NCI-H1092 (cell line): ENCODE results near the gene GLRB.
"Not testable (repeated sequence)": the region's sequence is repeated elsewhere in the genome, so short reads cannot be mapped to it uniquely, and the experiment has no call there.

Experiments used
- DNase-seq: peaks from one replicate; lab custom pipeline; 2025; lab: John Stamatoyannopoulos, UW

The GLRB gene

DNA sequence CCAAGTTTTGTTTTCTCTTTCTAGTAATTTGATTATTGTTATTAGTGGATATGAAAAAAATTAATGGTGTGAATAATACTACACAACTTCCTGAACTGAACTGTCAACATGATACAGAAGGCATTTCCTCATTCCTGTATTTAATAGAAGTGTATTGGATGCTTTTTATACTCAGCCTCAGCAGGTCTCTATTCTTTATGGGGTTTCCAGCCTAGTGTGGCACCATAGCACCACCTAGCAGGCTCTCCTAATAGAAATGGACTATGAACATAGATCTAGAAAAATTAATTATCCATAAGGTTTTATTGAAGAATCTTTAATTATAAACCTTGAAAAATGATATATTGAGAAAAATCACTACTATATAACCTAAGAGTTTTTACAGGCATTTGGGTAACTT, 52.4 kb downstream of the GLRB start:
- no peak for DNase-seq

DNA sequence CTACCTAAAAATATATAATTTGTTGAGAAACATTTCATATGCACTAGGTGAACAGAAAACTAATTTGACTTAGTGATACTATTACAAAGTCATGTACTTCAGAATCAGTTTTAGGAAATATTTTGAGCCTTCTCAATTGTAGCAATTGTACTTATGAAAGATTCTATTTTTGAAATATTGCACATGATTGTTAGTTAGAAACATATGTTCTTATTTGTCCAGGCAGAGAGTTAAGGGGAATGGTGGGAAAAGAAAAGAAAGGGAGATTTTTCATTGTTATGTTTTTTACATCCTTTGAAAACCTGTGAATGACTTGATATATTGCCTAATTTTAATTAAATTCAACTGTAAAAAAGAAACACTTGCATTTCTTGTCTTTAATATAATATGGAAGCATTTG, 66.0 kb downstream of the GLRB start:
- no peak for DNase-seq

DNA sequence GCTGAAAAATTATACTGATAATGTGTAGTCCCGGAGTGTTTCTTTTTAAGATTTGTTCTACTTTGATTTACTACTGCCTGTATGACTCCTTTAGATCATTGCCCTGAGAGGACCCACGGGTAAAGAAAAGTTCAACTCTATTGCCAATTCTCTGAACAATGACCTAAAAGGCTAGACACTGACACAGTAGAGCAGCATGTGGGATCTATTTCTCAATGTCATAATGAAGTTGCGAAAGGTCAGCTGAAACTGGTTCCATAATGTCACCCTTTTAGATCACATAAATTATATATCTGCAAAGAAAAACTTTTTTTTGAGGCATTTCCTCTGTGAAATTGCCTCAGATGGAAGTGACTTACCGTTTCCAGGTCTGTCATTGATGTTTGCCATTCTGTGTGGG, 67.4 kb downstream of the GLRB start:
- DNase-seq: no peak

DNA sequence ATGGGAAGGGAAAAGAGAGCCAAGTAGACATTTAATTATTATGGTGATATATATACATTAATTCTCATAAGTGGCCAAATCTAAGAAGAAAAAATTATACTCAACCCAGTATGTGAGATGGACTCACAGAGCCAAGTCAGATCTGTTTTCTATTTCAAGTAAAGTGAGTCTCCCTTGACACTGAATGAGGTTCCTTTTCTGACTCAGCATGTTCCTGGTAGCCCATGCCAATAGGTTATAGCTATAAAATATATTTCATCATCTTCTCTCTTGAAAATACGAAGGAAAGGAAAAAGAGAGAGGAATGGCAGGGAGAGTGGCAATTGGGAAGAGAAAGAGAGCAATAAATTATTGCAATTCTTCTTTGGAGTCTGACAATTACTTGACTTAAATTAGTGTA, 75.8 kb downstream of the GLRB start:
- DNase-seq: no peak

DNA sequence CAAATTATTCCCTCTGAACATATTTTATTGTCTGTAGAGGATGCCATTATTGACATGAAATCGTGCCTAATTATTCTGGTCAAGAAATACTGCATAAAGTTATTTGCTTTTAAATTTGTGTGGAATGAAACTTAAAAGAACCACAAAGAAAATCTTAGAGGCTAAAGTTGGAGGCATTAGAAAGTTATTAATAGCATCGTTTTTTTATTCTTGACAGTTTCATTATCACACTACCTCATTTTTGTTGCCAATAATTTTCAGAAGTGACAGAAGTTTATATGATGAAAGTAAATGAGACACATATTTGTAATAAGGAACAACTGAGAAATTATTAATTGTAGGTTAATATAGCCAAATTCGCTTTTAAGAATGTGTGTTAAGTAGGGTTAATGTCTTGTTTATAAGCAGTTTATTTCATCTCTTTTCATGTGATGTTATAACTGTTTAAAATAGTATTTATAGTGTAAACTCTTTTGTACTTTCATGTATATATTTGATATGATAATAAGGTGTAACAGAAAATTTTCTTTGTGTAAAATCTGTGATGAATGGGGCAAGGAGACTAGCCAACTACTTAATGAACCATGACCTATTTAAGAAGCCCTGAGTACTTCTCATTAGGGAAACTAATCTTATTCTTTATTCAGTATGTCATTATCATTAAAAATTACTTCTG, 90.1 kb downstream of the GLRB start:
- DNase-seq: no peak

DNA sequence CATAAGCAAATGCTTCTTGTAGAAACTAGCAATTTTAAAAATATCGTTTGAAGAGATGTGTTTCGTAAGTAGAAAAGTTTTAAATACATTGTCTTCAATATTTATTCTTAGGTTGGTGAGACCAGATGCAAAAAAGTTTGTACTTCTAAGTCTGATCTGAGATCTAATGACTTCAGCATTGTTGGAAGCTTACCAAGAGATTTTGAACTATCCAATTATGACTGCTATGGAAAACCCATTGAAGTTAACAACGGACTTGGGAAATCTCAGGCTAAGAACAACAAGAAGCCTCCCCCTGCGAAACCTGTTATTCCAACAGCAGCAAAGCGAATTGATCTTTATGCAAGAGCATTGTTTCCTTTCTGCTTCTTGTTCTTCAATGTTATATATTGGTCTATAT, 94.4 kb downstream of the GLRB start:
- DNase-seq: no peak

DNA sequence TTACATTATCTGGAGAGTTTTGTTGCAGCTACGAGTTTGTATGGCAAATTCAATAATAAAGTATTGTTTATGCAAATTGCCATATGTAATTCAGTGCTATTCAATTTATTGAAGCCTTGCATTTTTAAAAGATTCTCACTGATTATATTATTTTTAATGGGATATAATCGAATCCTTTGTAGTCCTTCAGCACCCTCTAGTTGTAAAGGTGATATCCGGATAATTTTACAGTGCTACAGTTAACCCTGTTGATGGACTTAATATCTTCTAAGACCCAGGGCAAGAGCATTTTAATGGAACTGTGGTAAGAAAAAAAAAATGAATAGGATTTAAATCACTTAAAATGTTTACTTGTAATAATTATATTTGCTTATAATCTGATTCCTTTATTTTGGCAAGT, 96.1 kb downstream of the GLRB start:
- DNase-seq: no peak

DNA sequence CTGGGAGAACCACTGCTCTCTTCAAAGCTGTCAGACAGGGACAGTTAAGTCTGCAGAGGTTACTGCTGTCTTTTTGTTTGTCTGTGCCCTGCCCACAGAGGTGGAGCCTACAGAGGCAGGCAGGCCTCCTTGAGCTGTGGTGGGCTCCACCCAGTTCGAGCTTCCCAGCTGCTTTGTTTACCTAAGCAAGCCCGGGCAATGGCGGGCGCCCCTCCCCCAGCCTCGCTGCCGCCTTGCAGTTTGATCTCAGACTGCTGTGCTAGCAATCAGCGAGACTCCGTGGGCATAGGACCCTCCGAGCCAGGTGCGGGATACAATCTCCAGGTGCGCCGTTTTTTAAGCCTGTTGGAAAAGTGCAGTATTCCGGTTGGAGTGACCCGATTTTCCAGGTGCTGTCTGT, 104.3 kb downstream of the GLRB start:
- DNase-seq: not testable (repeated sequence)

DNA sequence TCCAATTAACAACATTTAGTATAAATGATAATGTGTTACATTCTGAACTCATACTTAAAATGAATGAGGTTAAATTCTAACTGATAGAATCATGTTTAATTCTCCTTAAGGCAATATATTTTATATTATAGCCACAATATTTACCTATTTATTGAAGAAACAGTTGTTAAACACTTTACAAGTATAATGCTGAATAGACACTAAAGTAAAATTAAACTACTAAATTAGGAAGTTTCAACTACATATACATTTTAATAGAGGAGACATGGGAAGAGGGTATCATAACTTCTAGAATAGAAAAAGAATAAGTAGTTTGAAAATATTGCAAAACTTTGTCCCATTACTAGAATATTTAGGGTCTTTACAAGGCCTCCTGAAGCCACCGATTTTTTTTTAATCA, 108.3 kb downstream of the GLRB start:
- no peak for DNase-seq

DNA sequence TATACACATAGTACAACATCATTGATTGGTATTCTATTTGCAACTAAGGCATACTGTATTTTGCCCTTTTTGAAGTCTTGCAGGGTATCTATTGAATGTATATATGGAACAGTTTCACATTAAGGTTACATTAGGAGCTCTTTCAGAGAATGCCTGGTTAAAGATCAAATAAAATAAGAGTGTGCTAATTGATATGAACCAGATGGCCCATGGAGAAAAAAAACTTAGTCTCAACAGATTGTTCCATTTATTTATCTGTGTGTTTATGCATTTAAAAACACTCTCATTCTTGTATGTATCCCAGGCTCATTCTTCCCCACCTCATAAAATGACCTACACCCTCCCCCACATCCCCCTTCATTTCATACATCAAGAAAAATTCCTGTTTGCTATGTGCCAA, 109.4 kb downstream of the GLRB start:
- DNase-seq: no peak

DNA sequence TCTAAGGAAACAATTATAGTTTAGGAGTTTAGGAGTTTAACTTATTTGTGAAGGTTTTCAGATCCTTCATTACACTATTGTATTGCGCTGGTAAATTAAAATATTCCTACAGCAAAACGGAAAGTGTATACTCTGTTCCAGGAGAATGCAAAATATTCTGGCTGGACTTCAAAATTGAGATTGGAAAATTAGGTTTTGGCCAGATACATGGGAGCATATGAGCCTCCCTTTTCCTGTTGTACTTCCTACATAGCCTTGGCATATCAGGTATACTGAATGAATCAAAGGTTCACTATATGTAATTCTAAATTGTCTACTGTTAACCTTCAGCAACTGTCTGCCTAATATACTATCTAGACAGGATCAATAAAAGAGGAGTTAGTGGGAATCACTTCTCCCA, 119.4 kb downstream of the GLRB start:
- DNase-seq: no peak

DNA sequence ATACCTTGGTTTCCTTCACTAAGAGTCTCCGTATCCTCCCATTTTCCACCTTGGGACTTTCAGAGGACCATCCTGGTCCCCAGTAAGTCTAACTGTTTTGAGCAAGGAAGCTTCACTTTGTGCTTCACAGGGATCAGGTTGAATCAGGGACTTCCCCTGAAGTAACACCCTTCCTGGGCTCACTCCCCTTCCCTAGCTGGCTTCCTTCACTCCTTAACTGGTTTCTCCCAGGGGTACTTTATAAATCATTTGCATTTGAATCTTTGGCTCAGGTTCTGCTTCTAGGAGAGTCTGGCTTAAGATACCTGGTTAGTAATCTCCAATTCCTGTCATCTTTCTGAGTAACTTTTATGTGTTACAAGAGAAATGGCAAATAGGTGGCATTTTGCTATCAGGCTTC, 120.1 kb downstream of the GLRB start:
- no peak for DNase-seq

DNA sequence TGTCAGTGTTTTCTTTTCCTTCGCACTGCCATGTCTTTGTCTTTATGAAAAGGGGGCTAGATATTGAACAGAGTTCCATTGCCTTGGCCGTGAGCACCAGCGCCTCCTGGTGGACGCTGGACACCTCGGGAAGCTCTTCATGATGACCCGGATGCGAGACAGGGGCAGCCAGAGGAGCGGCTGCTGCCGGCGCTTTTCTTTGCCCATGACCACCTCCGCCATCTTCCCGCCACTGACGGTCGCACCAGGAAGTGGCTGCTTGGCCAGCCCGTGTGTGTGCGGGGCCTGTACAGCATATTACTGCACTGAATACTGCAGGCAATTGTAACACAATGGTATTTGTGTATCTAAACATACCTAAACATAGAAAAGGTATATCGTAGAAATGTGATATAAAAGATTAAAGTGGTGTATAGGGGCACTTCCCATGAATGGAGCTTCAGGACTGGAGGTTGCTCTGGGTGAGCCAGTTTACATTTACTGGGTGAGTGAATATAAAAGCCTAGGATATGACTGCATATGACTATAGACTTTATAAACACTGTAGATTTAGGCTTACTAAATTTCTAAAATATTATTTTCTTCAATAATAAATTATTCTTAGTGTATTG, 128.8 kb downstream of the GLRB start:
- DNase-seq: no peak

DNA sequence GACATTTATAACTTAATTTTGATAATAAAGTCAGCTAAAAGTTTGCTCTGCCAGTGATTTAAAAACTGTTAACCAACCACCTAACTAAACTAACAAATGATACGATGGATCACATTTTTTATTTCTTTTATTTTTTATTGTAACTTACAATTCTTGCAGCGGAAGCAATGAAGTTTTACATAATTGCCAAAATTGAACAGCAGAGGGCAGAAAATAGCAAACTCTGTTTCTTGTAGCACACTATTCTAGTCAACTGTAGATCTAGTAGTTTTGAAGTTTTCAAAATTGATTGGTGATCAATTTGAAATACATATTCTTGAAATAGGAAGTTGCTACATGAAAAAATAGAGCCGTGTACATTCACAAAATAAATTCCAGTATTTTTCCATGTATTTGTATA, 141.8 kb downstream of the GLRB start:
- DNase-seq: peak; percentile 5

DNA sequence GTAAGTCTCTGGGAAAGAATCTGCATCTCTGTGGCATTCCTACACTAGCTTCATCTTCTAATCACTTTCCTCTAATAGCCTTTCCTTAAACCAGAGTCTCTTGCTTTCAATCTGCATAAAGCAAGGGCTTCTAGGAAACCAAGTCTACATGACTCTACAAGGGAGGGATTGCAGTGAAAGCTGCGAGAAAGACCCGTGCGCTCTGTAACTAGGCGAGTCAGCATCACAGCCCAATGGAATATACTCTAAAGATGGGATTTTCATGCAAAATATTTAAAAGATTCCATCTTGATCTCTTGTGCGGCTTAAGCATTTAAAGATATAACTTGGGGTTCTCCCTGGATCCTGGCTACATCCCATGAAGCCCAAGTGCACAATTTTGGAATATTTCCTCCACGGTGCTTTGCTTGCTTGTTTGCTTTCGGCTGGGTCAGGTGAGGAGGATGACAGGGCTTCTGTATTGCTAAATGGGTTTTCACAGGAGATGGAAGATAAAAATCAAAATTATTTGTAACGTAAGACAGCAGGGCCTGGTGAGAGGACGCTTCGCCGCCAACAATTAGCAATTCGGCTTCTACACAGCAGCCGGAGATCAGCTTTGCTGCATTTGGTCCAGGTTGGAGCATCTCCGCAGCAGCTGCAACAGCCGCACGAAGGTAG, 143.9 kb downstream of the GLRB start:
- DNase-seq: no peak

DNA sequence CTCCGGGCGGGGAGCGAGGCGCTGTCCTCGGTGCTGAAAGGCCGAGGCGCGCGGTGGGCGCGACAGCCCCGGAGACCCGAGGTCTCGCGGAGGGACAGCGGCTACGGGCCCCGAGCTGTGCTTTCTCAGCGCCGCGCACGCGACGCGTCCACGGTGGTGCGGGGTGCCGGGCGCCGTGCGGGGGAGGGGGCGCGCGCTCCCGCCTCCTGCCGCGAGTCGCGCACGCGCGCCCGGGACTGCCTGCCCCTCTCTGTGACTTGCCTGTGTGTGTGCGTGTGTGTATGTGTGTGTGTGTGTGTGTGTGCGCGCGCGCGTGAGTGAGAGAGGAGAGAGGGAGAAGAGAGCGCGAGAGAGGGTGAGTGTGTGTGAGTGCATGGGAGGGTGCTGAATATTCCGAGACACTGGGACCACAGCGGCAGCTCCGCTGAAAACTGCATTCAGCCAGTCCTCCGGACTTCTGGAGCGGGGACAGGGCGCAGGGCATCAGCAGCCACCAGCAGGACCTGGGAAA, 144.5 kb downstream of the GLRB start, which contains the start of gene GRIA2:
Gene GRIA2 (plus strand): TSS at position 358 of the 511 bp plus-strand sequence. CDS start 315 bp downstream, outside the sequence.
- DNase-seq: peak; percentile 11

DNA sequence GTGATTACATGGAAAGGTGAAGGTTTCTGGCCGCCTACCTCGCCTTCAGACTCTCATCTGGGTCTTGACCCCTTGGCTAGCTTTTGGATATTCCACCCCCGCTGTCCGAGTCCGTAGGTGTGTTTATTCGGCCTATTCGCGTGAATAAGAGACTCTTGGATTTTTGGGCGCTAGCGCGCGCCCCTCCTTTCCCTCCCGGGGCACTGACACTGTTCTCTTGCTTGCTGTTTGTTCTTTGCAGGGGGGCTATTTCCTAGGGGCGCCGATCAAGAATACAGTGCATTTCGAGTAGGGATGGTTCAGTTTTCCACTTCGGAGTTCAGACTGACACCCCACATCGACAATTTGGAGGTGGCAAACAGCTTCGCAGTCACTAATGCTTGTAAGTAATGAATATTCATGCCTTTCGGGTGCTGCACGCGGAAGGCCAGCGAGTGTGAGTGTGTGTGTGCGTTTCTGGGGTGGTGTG, 145.5 kb downstream of the GLRB start:
- no peak for DNase-seq
